Activated T-helper 2 cell treated with anti-CD3 and anti-CD28 coated beads, Interferon-gamma antibody, Interleukin-2, Interleukin-4, amounts not matched to agents 10 μg/mL and 5 μg/mL and 100 μg/mL, durations not matched to agents 14 hours and 24 hours and 36 hours (primary cell): ENCODE measurements around the gene KIF13A. TPM values are rescaled to one million over a fixed set of nuclear protein-coding genes. Genes with fewer than 3 reads are reported as not detected.
"Not testable (repeated sequence)": the region's sequence is repeated elsewhere in the genome, so short reads cannot be mapped to it uniquely, and the experiment has no call there.

Experiments used
- DNase-seq: peaks from one replicate; pipeline ENCODE4 v3.0.0; 2021; ENCODE audit warnings: low spot score
- H3K27ac Mint-ChIP-seq: one replicate; pipeline ENCODE4 v1.8.0; 2021; ENCODE audit warnings: mixed read lengths
- H3K27me3 Mint-ChIP-seq: one replicate; pipeline ENCODE4 v1.8.0; 2021; ENCODE audit warnings: low read depth, mixed read lengths
- H3K36me3 Mint-ChIP-seq: one replicate; pipeline ENCODE4 v1.8.0; 2021; ENCODE audit warnings: low read depth, mixed read lengths
- H3K4me1 Mint-ChIP-seq: one replicate; pipeline ENCODE4 v1.8.0; 2021; ENCODE audit warnings: low read depth, mixed read lengths
- H3K4me3 Mint-ChIP-seq: one replicate; pipeline ENCODE4 v1.8.0; 2021; ENCODE audit warnings: low read depth, mild to moderate bottlenecking, moderate library complexity, mixed read lengths
- H3K9me3 Mint-ChIP-seq: one replicate; pipeline ENCODE4 v1.8.0; 2021; ENCODE audit warnings: mixed read lengths
- intact Hi-C: fragments of 100-400 bp; cut with micrococcal nuclease; formaldehyde crosslinking; loops from one replicate; pipeline ENCODE4 v1.15.1; 2023
- total RNA-seq: library from RNA; stranded (reverse); gene quantifications from 2 replicates; pipeline ENCODE4 v1.2.3, GENCODE V29; 2022

The KIF13A gene
- total RNA-seq, 1 donor from 2014 or later = not detected

- H3K27me3 Mint-ChIP-seq = peaks cover 8% of the 10 kb centered on the region
These were observed 126.1 kb downstream of the KIF13A start for GRCh38 chr6:17861361-17861760.

GRCh38 chr6:17859846-17860245 is 127.6 kb downstream of the KIF13A start:
- H3K9me3 Mint-ChIP-seq = no peaks in the 10 kb centered on the region
- H3K27ac Mint-ChIP-seq = no peak overlapping the region
- H3K27me3 Mint-ChIP-seq = peaks cover 6% of the 10 kb centered on the region
- H3K4me1 Mint-ChIP-seq = no peaks in the 10 kb centered on the region
- no peak for DNase-seq
- no peaks in the 10 kb centered on the region for H3K36me3 Mint-ChIP-seq
- intact Hi-C loops = no loop called here
- H3K4me3 Mint-ChIP-seq = no peak overlapping the region

More at GRCh38 chr6:17861361-17861760, 126.1 kb downstream of the KIF13A start:
- H3K36me3 Mint-ChIP-seq = no peaks in the 10 kb centered on the region
- no peak overlapping the region for H3K4me3 Mint-ChIP-seq
- H3K9me3 Mint-ChIP-seq = no peaks in the 10 kb centered on the region
- H3K4me1 Mint-ChIP-seq = no peaks in the 10 kb centered on the region
- no peak overlapping the region for H3K27ac Mint-ChIP-seq
- intact Hi-C loops = no loop called here
- DNase-seq = no peak

- H3K36me3 Mint-ChIP-seq = no peaks in the 10 kb centered on the region
- intact Hi-C loops = no loop called here
- H3K4me1 Mint-ChIP-seq = no peaks in the 10 kb centered on the region
These were observed 128.9 kb downstream of the KIF13A start for GRCh38 chr6:17858584-17858983.

GRCh38 chr6:17857188-17857587 is 130.2 kb downstream of the KIF13A start:
- intact Hi-C loops, H3K36me3 Mint-ChIP-seq, H3K9me3 Mint-ChIP-seq, DNase-seq, H3K4me3 Mint-ChIP-seq, H3K27me3 Mint-ChIP-seq, H3K4me1 Mint-ChIP-seq, H3K27ac Mint-ChIP-seq: not testable (repeated sequence)

More at GRCh38 chr6:17858584-17858983, 128.9 kb downstream of the KIF13A start:
- DNase-seq = no peak
- Mint-ChIP-seq H3K27ac (no peak overlapping the region), H3K9me3 (no peaks in the 10 kb centered on the region), H3K4me3 (no peak overlapping the region), H3K27me3 (peaks cover 6% of the 10 kb centered on the region)

- no peak for DNase-seq
- intact Hi-C loops = no loop called here
- H3K9me3 Mint-ChIP-seq = no peaks in the 10 kb centered on the region
- H3K27me3 Mint-ChIP-seq = peaks cover 6% of the 10 kb centered on the region
- H3K27ac Mint-ChIP-seq = no peak overlapping the region
- no peak overlapping the region for H3K4me3 Mint-ChIP-seq
- H3K4me1 Mint-ChIP-seq = no peaks in the 10 kb centered on the region
- no peaks in the 10 kb centered on the region for H3K36me3 Mint-ChIP-seq
These were observed 131.1 kb downstream of the KIF13A start for GRCh38 chr6:17856306-17856705.

- DNase-seq = no peak
- no peak overlapping the region for H3K27ac Mint-ChIP-seq
- peaks cover 10% of the 10 kb centered on the region for H3K27me3 Mint-ChIP-seq
- no peaks in the 10 kb centered on the region for H3K4me1 Mint-ChIP-seq
- no peaks in the 10 kb centered on the region for H3K36me3 Mint-ChIP-seq
- intact Hi-C loops = no loop called here
- no peaks in the 10 kb centered on the region for H3K9me3 Mint-ChIP-seq
- no peak overlapping the region for H3K4me3 Mint-ChIP-seq
These were observed 132.1 kb downstream of the KIF13A start for GRCh38 chr6:17855381-17855780.

- H3K4me1 Mint-ChIP-seq = no peaks in the 10 kb centered on the region
- DNase-seq = no peak
- intact Hi-C loops = no loop called here
- no peaks in the 10 kb centered on the region for H3K9me3 Mint-ChIP-seq
- H3K27me3 Mint-ChIP-seq = peaks cover 13% of the 10 kb centered on the region
- H3K36me3 Mint-ChIP-seq = no peaks in the 10 kb centered on the region
- H3K27ac Mint-ChIP-seq = no peak overlapping the region
- H3K4me3 Mint-ChIP-seq = no peak overlapping the region
These were observed 133.9 kb downstream of the KIF13A start for GRCh38 chr6:17853533-17853932.

- peaks cover 11% of the 10 kb centered on the region for H3K27me3 Mint-ChIP-seq
- DNase-seq = no peak
- H3K9me3 Mint-ChIP-seq = no peaks in the 10 kb centered on the region
- no peak overlapping the region for H3K4me3 Mint-ChIP-seq
- H3K4me1 Mint-ChIP-seq = no peaks in the 10 kb centered on the region
- intact Hi-C loops = no loop called here
- H3K36me3 Mint-ChIP-seq = no peaks in the 10 kb centered on the region
- no peak overlapping the region for H3K27ac Mint-ChIP-seq
These were observed 135.7 kb downstream of the KIF13A start for GRCh38 chr6:17851720-17852161.

GRCh38 chr6:17851001-17851719 is 136.3 kb downstream of the KIF13A start:
- DNase-seq = no peak
- no peak overlapping the region for H3K4me3 Mint-ChIP-seq
- no peaks in the 10 kb centered on the region for H3K4me1 Mint-ChIP-seq
- intact Hi-C loops = no loop called here
- no peaks in the 10 kb centered on the region for H3K36me3 Mint-ChIP-seq
- H3K27me3 Mint-ChIP-seq = peaks cover 8% of the 10 kb centered on the region
- H3K9me3 Mint-ChIP-seq = no peaks in the 10 kb centered on the region
- no peak overlapping the region for H3K27ac Mint-ChIP-seq

GRCh38 chr6:17850281-17850680 is 137.2 kb downstream of the KIF13A start:
- Mint-ChIP-seq H3K27me3 (peaks cover 7% of the 10 kb centered on the region), H3K27ac (no peak overlapping the region), H3K9me3 (no peaks in the 10 kb centered on the region), H3K36me3 (no peaks in the 10 kb centered on the region), H3K4me1 (no peaks in the 10 kb centered on the region), H3K4me3 (no peak overlapping the region)
- DNase-seq = no peak
- intact Hi-C loops = no loop called here

GRCh38 chr6:17847203-17847760 is 140.2 kb downstream of the KIF13A start:
- H3K4me1 Mint-ChIP-seq = no peaks in the 10 kb centered on the region
- H3K36me3 Mint-ChIP-seq = no peaks in the 10 kb centered on the region
- DNase-seq = no peak
- H3K9me3 Mint-ChIP-seq = no peaks in the 10 kb centered on the region
- H3K4me3 Mint-ChIP-seq = no peak overlapping the region
- intact Hi-C loops = no loop called here
- peaks cover 7% of the 10 kb centered on the region for H3K27me3 Mint-ChIP-seq
- H3K27ac Mint-ChIP-seq = no peak overlapping the region

GRCh38 chr6:17846762-17847161 is 140.7 kb downstream of the KIF13A start:
- intact Hi-C loops = no loop called here
- no peaks in the 10 kb centered on the region for H3K36me3 Mint-ChIP-seq
- peaks cover 7% of the 10 kb centered on the region for H3K27me3 Mint-ChIP-seq
- no peaks in the 10 kb centered on the region for H3K9me3 Mint-ChIP-seq
- no peaks in the 10 kb centered on the region for H3K4me1 Mint-ChIP-seq
- no peak overlapping the region for H3K27ac Mint-ChIP-seq
- DNase-seq = no peak
- no peak overlapping the region for H3K4me3 Mint-ChIP-seq

- no peaks in the 10 kb centered on the region for H3K36me3 Mint-ChIP-seq
- no peak overlapping the region for H3K27ac Mint-ChIP-seq
- H3K9me3 Mint-ChIP-seq = no peaks in the 10 kb centered on the region
- intact Hi-C loops = no loop called here
- H3K27me3 Mint-ChIP-seq = peaks cover 5% of the 10 kb centered on the region
- H3K4me1 Mint-ChIP-seq = no peaks in the 10 kb centered on the region
- no peak overlapping the region for H3K4me3 Mint-ChIP-seq
- no peak for DNase-seq
These were observed 141.8 kb downstream of the KIF13A start for GRCh38 chr6:17845598-17845997.
